Measurements from ENCODE around the gene B3GALT6. TPM values are rescaled to one million over a fixed set of nuclear protein-coding genes. Genes with fewer than 3 reads are reported as not detected.
"Not testable (repeated sequence)": the region's sequence is repeated elsewhere in the genome, so short reads cannot be mapped to it uniquely, and the experiment has no call there.

Gene B3GALT6
- total RNA-seq, 1 experiment from 2014 or later = 25.9 TPM

DNA sequence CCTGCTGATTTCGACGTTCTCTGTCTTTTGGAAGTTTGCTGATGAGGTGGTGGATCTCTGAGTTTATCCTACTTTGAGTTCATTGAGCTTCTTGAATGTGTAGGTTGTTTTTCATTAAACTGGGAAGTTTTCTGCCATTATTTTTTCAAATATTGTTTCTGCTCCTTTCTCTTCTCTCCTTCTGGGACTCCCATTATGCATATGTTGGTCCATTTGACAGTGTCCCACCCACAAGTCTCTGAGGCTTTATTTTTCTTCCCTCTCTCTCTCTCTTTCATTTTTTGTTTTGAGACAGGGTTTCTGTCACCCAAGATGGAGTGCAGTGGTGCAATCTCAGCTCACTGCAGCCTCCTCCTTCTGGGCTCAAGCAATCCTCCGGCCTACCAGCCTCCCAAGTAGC lies 37.3 kb upstream of the B3GALT6 start:
- no peaks in the 10 kb centered on the region for H3K27me3 Mint-ChIP-seq (ENCODE audit: unreplicated experiment)
- DNase-seq = no peak
- peaks cover 4% of the 10 kb centered on the region for H3K9me3 Mint-ChIP-seq (ENCODE audit: low read depth, unreplicated experiment)
- CTCF ChIA-PET = no interaction called here
- TF ChIP-seq, protein P1, sequence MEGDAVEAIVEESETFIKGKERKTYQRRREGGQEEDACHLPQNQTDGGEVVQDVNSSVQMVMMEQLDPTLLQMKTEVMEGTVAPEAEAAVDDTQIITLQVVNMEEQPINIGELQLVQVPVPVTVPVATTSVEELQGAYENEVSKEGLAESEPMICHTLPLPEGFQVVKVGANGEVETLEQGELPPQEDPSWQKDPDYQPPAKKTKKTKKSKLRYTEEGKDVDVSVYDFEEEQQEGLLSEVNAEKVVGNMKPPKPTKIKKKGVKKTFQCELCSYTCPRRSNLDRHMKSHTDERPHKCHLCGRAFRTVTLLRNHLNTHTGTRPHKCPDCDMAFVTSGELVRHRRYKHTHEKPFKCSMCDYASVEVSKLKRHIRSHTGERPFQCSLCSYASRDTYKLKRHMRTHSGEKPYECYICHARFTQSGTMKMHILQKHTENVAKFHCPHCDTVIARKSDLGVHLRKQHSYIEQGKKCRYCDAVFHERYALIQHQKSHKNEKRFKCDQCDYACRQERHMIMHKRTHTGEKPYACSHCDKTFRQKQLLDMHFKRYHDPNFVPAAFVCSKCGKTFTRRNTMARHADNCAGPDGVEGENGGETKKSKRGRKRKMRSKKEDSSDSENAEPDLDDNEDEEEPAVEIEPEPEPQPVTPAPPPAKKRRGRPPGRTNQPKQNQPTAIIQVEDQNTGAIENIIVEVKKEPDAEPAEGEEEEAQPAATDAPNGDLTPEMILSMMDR (IDR thresholded peaks at IDR 0.05; ENCODE audit: unreplicated experiment) = no peak
- no peaks in the 10 kb centered on the region for H3K36me3 Mint-ChIP-seq (ENCODE audit: insufficient read depth, unreplicated experiment)
- no peaks in the 10 kb centered on the region for H3K4me1 Mint-ChIP-seq (ENCODE audit: low read depth, unreplicated experiment)
- no peak overlapping the region for H3K27ac Mint-ChIP-seq (ENCODE audit: unreplicated experiment)
- no TSS peak for BruUV-seq (replicated peaks)
- intact Hi-C loops (cut with micrococcal nuclease; ENCODE audit: unreplicated experiment) = no loop called here
- no peak overlapping the region for H3K4me3 Mint-ChIP-seq (ENCODE audit: low read depth, unreplicated experiment)

DNA sequence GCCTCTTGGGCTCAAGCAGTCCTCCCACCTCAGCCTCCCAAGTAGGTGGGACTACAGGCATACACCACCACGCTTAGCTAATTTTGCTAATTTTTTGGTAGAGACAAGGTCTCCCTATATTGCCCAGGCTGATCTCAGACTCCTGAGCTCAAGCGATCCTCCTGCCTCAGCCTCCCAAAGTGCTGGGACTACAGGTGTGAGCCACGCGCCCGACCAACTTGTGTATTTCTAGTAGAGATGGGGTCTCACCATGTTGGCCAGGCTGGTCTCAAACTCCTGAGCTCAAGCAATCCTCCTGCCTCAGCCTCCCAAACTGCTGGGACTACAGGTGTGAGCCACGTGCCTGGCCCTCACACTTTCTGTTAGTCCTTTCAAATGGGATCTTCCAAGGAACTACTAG lies 36.3 kb upstream of the B3GALT6 start:
- H3K9me3 Mint-ChIP-seq (ENCODE audit: low read depth, unreplicated experiment); intact Hi-C loops (cut with micrococcal nuclease; ENCODE audit: unreplicated experiment); H3K4me3 Mint-ChIP-seq (ENCODE audit: low read depth, unreplicated experiment); BruUV-seq (replicated peaks); H3K27me3 Mint-ChIP-seq (ENCODE audit: unreplicated experiment); DNase-seq; H3K36me3 Mint-ChIP-seq (ENCODE audit: insufficient read depth, unreplicated experiment); H3K4me1 Mint-ChIP-seq (ENCODE audit: low read depth, unreplicated experiment); CTCF ChIA-PET; H3K27ac Mint-ChIP-seq (ENCODE audit: unreplicated experiment): not testable (repeated sequence)

DNA sequence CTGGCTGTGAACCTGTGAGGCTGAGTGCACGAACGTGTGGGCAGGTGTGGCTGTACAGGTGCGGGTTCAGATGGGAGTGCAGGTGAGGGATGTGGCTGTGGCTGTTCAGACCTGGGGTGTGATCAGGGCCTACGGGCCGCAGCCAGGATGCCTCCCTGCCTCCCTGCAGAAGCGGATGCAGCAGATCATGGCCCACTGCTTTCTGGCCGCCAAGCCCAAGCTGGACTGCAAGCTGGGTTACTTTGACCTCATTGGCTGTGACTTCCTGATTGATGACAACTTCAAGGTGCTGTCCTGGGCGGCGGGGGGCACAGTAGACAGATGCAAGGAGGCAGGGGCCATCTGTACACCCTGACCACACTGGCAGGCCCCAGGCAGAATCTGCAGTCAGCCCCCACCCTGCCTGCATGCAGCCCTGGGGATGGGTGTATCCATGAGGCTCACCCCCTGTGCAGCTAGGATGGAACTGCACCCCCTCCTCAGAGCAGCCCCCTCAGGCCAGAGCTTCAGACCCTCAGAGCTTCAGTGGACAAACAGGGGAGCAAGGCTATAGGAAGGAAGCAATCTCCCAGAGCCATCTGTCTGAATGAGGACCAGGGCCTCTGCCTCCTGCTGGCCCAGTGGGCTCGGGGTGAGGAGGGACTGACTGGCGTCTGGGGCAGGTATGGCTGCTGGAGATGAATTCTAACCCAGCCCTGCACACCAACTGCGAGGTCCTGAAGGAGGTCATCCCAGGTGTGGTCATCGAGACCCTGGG lies 35.4 kb upstream of the B3GALT6 start:
- no peaks in the 10 kb centered on the region for H3K36me3 Mint-ChIP-seq (ENCODE audit: insufficient read depth, unreplicated experiment)
- H3K4me1 Mint-ChIP-seq (ENCODE audit: low read depth, unreplicated experiment) = no peaks in the 10 kb centered on the region
- DNase-seq = no peak
- CTCF ChIA-PET = no interaction called here
- H3K27ac Mint-ChIP-seq (ENCODE audit: unreplicated experiment) = no peak overlapping the region
- intact Hi-C loops (cut with micrococcal nuclease; ENCODE audit: unreplicated experiment) = no loop called here
- no peaks in the 10 kb centered on the region for H3K27me3 Mint-ChIP-seq (ENCODE audit: unreplicated experiment)
- TF ChIP-seq, protein P1 (IDR thresholded peaks at IDR 0.05; ENCODE audit: unreplicated experiment) = no peak
- H3K4me3 Mint-ChIP-seq (ENCODE audit: low read depth, unreplicated experiment) = no peak overlapping the region
- BruUV-seq (replicated peaks) = no TSS peak
- H3K9me3 Mint-ChIP-seq (ENCODE audit: low read depth, unreplicated experiment) = peaks cover 4% of the 10 kb centered on the region

DNA sequence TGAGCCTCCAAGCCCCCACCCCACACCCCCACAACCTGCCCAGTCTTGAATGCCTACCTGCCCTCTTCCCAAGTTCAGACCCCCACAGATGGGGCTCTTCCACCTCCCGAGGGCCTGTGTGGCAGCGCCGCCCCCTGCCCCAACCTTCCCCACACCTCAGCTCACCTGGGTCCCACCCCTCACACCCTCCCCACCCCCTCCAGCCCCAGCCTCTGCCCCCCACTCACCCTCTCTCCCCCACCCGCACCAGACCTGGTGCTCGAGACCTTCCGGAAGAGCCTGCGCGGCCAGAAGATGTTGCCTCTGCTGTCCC lies 34.9 kb upstream of the B3GALT6 start:
- TF ChIP-seq, protein P1 (IDR thresholded peaks at IDR 0.05; ENCODE audit: unreplicated experiment) = no peak
- no peak overlapping the region for H3K4me3 Mint-ChIP-seq (ENCODE audit: low read depth, unreplicated experiment)
- DNase-seq = no peak
- no peaks in the 10 kb centered on the region for H3K36me3 Mint-ChIP-seq (ENCODE audit: insufficient read depth, unreplicated experiment)
- no TSS peak for BruUV-seq (replicated peaks)
- CTCF ChIA-PET = no interaction called here
- H3K4me1 Mint-ChIP-seq (ENCODE audit: low read depth, unreplicated experiment) = no peaks in the 10 kb centered on the region
- H3K27me3 Mint-ChIP-seq (ENCODE audit: unreplicated experiment) = no peaks in the 10 kb centered on the region
- intact Hi-C loops (cut with micrococcal nuclease; ENCODE audit: unreplicated experiment) = no loop called here
- peaks cover 4% of the 10 kb centered on the region for H3K9me3 Mint-ChIP-seq (ENCODE audit: low read depth, unreplicated experiment)
- no peak overlapping the region for H3K27ac Mint-ChIP-seq (ENCODE audit: unreplicated experiment)
